ENCODE results near the gene KCNK2.

- TF ChIP-seq CTCF (IDR thresholded peaks at IDR 0.05; ENCODE audit: low read depth, low read length, poor library complexity, severe bottlenecking) (no peak), EZH2phosphoT487 (IDR thresholded peaks at IDR 0.05; ENCODE audit: borderline replicate concordance, low read length) (no peak)
Observed at GRCh38 chr1:215082532-215083382, at the start of gene KCNK2.
